Left renal pelvis (tissue), 4 donors: ENCODE data around the gene CFAP99. TPM values are rescaled to one million over a fixed set of nuclear protein-coding genes. Genes with fewer than 3 reads are reported as not detected.
"Not testable (repeated sequence)": the region's sequence is repeated elsewhere in the genome, so short reads cannot be mapped to it uniquely, and the experiment has no call there.

Source experiments
- DNase-seq, 4 donors: peaks; one replicate each; pipeline ENCODE4 v3.0.0-alpha.2; 2013; ENCODE audit warnings: low read depth in 4 of 4, low spot score in 3 of 4
- polyA plus RNA-seq, 4 donors: library from polyadenylated mRNA; unstranded; fragments of 120-200 nt; gene quantifications; one replicate each; pipeline ENCODE4 v1.2.1, GENCODE V29; 2013; ENCODE audit not compliant: insufficient read length in 4 of 4

CFAP99 gene
- polyA plus RNA-seq, 4 donors, result 0.19 to 0.96 (median 0.75) TPM

DNA sequence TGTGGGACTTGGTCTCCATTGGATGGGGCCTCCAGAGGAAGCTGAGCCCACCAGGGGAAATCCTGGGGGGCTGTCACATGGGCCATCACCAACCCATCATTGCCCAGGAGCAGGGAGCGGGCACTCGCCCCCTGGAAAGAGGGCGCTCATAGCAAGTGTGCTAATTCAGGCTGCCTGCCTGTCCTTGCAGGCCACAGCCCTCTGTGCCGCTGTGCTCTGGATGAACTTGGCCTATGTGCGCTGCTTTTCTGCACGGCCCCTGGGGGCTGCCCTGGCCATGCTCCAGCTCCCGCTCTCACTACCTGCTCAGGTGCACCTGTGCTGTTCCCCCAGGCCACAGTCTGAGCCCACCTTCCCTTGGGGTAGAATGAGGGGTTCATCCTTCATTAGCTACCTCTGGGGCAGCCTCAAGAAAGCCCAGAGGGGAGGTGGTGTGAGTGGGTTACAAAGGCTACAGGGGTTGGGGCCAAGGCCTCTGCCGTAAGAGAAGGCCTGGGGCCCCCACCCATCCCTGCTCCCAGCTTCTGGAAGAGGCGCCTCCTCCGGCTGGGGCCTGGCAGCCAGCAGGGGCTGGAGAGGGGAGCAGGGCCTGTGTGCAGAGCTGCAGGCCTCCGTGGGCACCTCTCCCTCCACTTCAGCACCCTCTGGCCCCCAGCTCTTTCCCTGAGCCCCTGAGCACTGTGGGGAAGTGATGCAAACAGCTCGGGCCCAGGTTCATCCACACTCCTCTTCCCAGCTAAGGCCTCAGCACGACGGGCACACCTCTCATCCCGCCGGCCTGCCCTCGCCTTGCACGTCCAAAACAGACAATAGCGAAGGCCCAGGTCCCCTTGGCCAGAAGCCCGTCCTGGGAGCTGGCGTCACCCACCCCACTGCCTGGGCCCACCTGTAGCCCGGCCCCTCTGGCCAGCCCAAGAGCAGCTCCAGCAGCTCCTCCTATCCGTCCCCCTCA, 8.9 kb downstream of the CFAP99 start:
- DNase-seq, result no peak

DNA sequence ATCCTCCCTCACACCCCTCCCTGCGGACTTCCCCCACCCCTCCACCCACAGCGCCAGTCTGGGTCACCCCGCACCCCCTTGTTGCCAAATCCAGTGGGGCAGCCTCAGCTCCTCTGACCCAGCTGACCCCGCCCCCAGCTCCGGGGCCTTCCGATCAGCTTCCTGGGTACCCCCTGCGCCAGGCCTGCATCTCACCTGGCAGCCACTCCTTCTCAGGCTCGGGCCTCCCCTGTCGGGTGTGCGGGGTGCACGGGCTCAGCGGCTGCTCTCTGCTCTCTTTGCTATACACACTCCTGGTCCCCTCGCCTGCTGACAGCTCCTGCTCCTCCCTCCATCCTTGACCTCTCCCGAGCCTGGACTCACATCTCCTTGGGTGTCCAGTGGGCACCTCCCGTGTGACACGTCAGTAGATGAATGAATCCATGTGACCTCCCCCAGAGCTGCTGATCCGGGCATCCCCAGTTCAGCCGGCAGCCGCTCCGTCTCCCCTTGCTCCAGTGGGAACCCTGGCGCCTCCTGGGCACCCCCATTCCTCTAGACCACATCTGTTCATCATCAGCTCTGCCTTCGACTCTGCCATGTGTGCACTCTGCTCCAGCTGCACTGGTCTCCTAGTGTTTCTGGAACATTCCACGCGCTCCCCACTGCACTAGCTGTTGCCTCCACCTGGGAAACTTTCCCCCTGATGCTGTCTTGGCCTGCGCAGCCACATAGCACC, 9.9 kb downstream of the CFAP99 start:
- DNase-seq, result no peak

DNA sequence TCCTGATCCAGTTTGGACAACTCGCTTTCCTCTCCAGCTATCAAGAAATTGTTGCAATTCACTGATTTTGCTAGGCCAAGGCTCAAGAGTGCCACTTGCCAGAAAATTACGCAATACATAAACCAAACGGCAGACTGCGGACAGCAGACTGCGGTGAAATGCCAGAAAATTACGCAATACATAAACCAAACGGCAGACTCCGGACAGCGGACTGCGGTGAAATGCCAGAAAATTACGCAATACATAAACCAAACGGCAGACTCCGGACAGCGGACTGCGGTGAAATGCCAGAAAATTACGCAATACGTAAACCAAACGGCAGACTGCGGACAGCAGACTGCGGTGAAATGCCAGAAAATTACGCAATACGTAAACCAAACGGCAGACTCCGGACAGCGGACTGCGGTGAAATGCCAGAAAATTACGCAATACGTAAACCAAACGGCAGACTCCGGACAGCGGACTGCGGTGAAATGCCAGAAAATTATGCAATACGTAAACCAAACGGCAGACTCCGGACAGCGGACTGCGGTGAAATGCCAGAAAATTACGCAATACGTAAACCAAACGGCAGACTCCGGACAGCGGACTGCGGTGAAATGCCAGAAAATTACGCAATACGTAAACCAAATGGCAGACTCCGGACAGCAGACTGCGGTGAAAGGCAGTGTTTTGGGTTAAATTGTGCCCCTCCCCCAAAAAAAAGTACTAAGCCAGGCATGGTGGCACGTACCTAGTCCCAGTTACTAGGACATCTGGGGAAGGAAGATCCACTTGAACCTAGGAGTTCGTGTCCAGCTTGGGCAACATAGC, 11.4 kb downstream of the CFAP99 start:
- not testable (repeated sequence) for DNase-seq

DNA sequence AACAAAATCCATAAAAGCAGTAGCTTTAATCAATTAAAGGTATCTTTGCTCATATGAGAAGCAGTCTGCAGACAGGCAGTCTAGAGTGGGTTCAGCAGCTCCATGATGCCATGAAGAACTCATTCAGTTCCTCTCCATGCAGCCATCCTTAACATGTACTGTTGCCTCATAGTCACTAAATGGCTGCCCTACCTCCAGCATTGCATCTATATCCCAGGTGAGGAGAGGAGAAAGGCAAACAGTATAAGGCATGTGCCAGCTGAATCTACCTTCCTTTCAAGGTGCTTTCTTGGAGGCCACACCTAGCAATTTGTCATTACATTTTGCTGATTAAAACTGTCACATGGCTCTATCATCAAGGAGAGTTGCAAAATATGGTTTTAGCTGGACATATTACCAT, 13.2 kb downstream of the CFAP99 start:
- DNase-seq, result no peak

DNA sequence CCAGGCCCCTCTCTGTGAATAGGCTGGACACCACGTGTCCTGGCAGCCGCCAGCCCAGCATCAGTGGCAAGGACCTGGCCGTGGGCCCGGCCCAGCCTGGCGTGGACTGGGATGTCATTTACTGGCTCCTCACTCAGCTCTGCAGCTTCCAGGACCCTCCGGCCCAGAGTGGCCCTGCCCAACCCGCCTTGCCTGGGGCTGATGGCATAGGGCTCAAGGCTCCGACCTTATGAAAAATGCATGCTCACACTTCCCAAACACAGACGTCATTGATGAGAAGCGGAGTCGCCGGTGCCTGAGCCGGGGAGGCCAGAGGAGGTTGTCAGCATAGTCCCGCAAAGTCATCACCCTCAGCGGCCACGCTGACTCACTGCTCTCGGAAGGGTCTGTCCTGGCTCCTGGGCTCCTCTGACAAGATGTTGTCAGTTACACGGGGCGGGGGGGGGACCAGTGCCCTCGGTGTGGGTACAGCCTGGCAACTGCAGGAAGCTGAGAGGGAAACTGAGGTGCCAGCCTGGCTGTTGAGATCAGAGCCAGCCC, 14.3 kb downstream of the CFAP99 start:
- no peak for DNase-seq

DNA sequence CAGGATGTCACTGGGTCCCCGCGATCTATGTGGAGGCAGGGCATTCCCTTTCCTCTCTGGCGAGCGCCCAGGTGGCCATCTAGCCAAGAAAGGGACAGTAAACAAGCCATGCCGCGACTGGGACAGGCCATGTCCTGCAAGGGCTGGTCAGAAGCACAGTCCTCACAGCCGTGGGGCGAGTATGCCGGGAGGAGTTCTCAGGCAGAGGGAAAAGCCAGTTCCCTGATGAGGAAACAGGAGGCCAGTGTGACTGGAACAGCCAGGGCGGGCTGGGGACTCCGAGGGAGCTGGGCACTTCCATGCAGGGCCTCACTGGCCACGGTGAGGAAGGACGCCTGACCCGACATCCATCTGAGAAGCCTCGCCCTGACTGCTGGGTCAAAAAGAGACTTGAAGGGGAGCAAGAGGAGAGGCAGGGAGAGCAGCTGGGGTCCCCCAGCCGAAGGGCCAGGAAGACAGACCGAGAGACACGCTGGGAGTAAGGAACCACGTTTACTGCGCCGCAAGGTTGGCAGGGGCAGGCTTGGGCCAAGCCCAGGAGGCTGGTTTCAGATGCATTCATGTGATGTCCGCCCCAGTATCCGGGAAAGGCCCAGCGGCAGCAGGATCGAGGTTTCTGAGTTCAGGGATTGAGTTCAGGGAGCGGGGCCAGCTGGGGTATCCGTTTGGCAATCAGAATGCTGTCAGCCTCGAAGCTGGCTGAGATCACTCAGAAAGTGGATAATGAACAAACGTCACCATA, 15.0 kb downstream of the CFAP99 start:
- DNase-seq, result no peak

DNA sequence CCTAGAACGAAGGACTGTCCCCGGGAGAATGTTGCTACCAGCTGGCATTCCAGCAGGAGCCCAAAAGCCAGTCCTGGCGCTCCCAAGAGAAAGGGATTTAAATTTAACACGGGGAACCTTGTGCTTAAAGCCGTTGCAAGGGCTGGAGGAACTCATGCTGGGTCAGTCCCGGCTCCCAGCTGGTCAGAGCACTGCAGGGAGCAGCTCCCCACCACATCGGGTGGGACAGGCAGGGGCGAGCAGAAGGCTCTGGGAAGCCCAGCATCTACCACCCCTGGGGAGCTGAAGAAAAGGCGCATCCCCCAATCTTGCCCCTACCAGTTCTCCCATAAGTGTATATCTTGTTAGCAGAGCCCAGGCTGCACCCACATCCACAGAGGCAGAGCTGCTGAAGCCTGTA, 15.7 kb downstream of the CFAP99 start:
- DNase-seq, result no peak

DNA sequence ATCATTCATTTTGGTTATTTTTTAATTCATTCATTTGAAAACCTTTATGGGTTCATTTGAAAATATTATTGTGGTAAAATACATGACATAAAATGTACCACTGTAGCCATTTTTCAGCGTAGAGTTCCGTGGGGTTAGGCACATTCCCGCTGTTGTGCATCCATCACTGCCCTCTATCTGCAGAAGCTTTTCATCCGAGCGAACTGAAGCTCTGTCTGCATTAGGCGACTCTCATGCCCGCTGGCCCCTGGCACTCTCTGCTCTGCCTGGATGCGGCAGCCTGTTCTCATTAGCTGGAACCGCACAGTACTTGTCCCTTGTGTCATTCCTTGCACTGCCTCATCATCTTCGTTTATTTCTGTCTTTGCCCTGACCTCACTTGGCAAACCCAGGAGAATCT, 17.5 kb downstream of the CFAP99 start:
- DNase-seq, result no peak

DNA sequence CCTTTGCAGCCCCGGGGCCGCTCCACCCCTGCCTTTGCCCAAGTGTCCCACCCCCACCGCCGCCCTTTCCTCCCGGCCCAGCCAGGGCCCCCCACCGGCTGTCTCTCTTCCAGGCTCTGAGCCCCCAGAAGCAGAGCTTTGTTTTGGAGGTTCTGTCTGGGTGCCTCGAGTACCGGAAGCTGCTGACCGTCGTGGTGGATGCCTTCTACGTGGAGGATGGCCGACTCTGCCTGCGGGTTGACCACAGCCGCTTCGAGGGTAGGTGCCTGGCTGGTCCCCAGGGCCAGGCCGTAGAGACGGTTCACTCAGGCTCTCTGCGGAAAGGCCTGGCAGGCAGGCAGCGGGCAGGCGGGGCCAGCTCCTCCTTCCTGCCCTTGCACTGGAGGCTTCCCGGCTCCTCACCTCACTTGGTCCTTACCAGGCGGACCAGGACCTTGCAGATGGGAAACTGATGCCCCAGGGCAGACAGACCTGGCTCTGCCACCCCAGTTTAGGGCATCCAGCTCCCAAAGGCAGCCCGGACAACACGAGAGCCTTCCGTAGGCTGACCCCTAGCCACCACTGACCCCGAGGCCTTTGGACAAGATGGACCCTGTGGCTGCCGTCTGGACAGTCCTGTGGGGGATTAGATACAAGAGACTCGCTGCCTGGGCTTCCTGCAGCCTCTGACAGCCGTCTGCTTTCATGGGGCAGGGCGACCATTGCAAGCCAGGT, 18.2 kb downstream of the CFAP99 start:
- DNase-seq, result no peak

DNA sequence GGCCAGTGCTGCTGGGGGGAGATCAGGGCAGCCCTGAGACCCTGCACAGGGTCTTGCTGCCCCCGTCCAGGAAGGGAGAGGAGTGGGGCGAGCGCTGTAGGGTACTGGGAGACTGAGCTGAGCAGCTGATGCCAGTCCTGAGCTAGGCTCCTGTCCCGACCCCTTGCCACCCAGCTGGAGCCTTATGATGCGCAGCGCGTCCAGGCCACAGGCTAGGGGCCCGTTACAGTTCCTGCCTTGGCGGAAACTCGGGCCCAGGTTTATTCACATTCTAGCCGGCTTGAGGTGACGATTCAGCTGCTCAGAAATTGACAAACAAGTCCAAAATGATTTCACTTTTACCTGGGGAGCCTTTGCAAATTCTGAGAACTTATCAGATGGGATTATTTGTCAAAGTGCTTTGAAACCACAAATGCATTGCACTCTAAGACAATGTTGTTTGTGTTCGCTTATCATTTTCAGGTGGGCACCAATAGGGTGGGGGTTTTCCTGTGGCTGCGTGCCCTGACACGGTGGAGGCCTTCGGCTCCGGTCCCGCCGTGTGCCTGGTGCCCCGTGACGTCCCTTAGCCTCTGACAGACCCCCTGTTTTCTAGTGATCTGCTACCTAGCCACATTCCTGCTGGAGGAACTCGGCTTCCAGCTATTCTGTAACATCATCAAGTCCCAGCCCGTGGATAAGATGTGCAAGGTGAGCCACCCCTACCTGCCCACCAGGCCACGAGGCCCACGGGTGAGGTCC, 18.9 kb downstream of the CFAP99 start:
- DNase-seq, result no peak

DNA sequence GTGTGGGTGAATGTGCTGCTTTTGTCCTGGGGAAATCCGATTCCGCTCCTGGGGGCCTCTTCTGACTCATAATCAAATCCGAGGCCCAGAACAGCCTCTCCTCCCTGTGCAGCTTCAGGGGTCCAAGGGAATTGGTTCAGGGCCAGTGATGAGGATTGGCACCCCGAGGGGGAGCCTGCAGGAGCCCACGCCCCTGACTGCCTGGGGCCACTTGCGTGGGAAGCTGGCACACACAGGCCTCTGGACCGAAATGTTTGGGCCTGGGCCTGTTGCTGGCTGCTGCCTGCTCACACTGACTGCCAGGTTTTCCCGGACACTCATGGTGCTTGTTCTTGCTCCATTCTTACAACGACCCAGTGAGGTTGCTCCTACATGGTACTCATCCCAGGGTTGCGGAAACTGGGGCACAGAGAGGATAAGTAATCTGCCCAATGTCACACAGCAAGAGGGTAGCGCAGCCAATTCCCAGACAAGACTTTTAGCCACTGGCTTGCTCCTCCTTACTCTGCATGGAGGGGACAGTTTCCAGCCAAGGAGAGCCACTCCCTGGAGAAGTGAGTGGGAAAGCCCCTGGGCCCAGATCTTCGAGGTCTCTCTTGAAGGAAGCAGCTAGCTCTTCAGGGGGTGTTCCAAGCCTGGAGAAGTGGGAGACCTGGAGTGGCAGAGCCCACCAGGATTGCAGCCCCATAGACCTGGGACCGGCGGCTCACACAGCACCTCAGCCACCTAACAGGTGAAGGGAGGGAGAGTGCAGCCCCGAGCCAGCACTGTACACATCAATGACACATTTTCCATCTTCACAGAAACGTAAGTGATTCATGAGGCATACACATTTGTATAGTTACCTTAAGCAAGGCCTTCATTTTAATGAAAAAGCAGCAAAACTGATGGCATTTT, 20.3 kb downstream of the CFAP99 start:
- DNase-seq, result no peak

DNA sequence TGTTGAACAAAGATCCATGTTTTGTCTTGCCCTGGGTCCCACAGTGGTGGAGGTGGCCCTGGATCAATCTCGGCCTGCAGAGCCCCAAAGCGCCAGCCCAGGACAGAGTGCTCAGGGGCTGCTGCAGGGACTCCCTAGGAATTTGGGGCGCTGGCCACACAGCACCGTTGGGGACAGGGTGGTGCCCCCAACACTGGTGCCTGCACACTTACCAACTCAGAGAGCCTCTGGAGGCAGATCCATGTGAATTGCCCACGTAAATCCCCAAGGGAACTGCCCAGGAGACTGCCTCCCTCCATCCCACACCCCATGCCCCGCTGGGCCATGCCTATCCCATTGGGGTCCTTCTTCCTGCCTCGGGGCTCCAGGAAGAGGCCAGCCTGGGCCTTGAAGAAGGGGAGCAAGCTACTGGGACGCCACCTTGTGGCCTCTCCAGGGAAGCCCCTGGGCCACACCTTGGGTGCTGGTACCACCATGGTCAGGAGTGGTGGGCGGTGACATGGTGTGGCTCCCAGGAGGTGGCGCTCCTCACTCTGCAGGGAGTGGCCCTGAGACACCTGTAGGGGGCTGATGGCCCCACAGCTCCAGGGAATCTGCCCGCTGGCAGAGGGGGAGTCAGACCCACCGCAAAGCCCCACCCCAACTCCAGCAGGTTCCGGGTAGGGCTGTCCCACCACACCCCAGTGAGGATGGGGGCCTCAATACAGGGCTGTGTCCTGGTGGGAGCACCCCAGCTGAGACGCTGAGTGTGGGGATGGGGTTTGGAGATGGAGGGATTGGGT, 22.8 kb downstream of the CFAP99 start:
- no peak for DNase-seq

DNA sequence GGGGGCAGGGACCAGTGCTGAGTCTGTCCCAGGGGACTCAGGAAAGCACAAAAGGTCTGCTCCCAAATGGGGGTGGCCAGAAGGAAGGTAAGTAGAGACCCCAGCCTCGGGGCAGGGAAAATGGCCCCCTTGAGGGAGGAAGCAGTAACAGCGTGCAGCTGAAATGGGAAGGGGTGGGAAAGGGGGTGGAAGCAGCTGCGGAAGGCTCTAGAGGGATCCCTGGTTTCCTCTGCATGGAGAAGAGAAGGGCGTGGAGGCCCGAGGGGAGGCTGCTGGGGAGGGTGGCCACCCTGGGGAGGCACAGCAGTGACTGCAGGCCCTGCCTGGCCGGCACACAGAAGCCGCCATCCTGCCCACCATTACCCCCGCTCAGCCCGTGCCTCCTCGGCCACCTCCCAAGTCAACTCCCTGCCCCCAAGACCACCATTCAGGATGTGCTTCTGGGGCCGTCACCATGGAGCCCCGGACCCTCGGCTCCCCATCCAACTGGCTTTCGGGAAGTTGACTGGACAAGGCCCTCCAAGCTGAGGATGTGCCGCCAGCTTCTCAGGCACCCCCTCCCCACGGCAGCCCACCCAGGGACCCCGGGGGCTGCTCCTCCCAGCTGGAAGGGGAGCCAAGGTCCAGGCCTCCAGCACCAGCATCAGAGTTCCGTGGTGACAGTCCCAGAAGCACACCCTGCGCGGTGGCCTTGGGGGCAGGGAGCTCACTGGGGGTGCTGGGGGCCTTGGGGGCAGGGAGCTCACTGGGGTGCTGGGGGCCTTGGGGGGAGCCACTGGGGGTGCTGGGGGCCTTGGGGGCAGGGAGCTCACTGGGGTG, 23.6 kb downstream of the CFAP99 start:
- DNase-seq, result no peak

DNA sequence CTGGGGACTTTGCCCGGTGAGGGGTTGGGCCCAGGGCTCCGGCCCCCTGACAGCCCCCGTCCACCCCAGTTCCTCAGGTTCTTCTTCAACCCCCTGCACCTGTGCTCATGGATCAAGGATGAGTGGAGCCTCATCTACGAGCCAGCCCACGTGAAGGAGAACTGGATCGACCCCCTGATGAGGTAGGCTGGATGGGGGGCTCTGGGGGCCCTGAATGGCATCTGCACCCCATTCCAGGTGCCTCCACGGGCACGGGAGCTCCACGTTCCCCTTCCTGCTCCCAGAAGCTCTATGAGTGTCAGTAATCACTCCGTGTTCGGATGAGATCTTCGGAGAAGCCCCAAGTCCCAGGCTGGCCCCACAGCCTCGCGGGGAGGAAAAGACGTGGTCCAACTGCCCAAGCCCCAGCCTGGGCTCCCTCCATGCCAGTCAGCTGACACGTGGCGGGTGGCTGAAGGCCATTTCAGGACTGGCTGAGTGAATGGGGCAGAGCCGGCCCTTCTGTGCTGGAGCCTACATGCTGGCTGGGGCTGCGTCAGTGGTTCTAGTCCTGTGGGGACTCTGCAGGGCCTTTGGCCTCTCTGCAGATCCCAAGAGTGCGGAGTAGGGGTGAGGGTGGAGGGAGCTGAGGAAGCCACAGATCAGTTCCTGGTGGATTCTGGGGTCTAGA, 24.4 kb downstream of the CFAP99 start:
- DNase-seq, result no peak

DNA sequence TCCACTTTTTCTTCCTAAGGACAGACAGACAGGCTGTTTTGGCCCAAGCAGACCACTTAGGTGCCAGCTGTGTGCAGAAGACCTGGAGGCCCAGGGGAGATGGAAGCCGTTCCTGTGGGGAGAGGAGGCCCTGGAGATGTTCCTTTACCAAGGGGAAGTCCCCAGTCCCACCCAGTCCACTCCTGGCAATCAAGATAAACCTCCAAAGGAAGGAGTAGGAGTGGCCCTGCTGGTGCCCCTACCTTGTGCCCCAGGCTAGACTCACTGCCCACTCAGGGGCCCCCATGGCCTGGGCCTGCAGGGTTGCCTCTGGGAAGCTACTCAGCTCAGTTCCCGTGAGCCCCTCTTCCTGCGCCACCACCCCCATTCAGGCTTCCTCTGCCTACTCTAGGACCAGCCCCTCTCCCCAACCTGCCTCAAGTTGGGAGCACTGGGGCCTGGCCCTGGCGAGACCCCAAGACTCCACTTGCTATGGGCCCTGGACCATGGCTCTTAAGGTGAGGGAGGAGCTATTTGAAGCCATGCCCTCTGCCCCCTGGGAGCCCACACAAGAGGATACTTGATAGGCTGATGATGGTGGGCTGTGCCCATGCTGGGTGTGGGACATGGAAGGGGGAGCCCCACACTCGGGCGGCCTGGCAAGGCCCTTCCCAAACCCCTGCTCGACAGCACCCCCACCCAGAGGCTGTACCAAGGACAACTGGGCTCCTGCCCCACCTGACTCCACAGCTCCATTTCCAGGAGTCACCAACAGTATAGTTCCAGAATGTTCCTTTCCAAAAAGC, 25.4 kb downstream of the CFAP99 start:
- no peak for DNase-seq
